GM12878 (cell line): ENCODE data around the gene CLSTN2. TPM values are rescaled to one million over a fixed set of nuclear protein-coding genes. Genes with fewer than 3 reads are reported as not detected.

Source experiments
- ATAC-seq: fragments of 200-7000 bp; cut with Tn5 transposase; 3 replicates; pipeline ENCODE4 v1.9.1; 2020; ENCODE audit warnings: mild to moderate bottlenecking, moderate library complexity
- BruUV-seq: library from RNA; stranded (reverse); fragments of 400-500 nt; replicated peaks from 2 replicates; lab custom pipeline; 2021; lab: Mats Ljungman, UMichigan
- CTCF ChIA-PET: fragments of 300-600 bp; sonication (Branson Sonifier 250); formaldehyde crosslinking; extraction: SDS; loops from one replicate; lab custom pipeline; 2021; ENCODE audit warnings: inconsistent platforms; lab: Yijun Ruan, JAX
- POLR2A ChIA-PET: fragments of 350-600 bp; formaldehyde crosslinking; extraction: SDS; loops from one replicate; lab custom pipeline; 2021; ENCODE audit warnings: inconsistent platforms; lab: Charles Lee
- RAD21 ChIA-PET: fragments of 300-600 bp; sonication (Branson Sonifier 250); formaldehyde crosslinking; loops from one replicate; lab custom pipeline; 2023; ENCODE audit warnings: antibody characterized with exemption; ENCODE audit not compliant: unreplicated experiment; lab: Charles Lee
- SMC1A ChIA-PET: fragments of 300-600 bp; sonication (Branson Sonifier 250); formaldehyde crosslinking; loops from one replicate; lab custom pipeline; 2023; ENCODE audit not compliant: unreplicated experiment, uncharacterized antibody; lab: Charles Lee
- DNase-seq: peaks from one replicate; pipeline ENCODE4 v3.0.0-alpha.2; 2011; ENCODE audit warnings: low read depth, low spot score
- FAIRE-seq: peaks from 3 replicates; lab custom pipeline; 2011; peaks lifted over from hg19 to GRCh38; lab: Jason Lieb, UNC
- H2AFZ ChIP-seq: 2 replicates; pipeline ENCODE4 v1.6.0; 2011; ENCODE audit warnings: low read depth, low read length, control low read depth; ENCODE audit not compliant: control insufficient read depth
- H3K27ac ChIP-seq: 2 replicates; pipeline ENCODE4 v1.5.1; 2011; ENCODE audit warnings: control low read depth; ENCODE audit not compliant: control insufficient read depth, insufficient read depth
- H3K27me3 ChIP-seq, 2 experiments: replicated peaks in 1 of 2; 2 replicates each; pipeline versions ENCODE4 v1.6.0 to v1.6.1; 2011; ENCODE audit warnings: low read length in 1 of 2; ENCODE audit not compliant: control insufficient read depth in 2 of 2, insufficient read depth in 2 of 2
- H3K36me3 ChIP-seq, 2 experiments: 2 replicates each; pipeline ENCODE4 v1.5.1; 2011; ENCODE audit warnings: low read length in 1 of 2; ENCODE audit not compliant: control insufficient read depth in 2 of 2, insufficient read depth in 2 of 2
- H3K4me1 ChIP-seq: 2 replicates; pipeline ENCODE4 v1.6.1; 2011; ENCODE audit warnings: mild to moderate bottlenecking, low read length, moderate library complexity, mixed read lengths; ENCODE audit not compliant: control insufficient read depth, insufficient read depth
- H3K4me2 ChIP-seq: 2 replicates; pipeline ENCODE4 v1.6.0; 2011; ENCODE audit warnings: control low read depth; ENCODE audit not compliant: control insufficient read depth, insufficient read depth
- H3K4me3 ChIP-seq: fragments of 200-600 bp; sonication (generic); 2 replicates; pipeline ENCODE4 v1.5.1; 2016
- H3K79me2 ChIP-seq: 2 replicates; pipeline ENCODE4 v1.6.0; 2011; ENCODE audit warnings: low read length; ENCODE audit not compliant: control insufficient read depth, insufficient read depth
- H3K9ac ChIP-seq: 2 replicates; pipeline ENCODE4 v1.8.0; 2011; ENCODE audit warnings: low read length, control low read depth, mixed read lengths; ENCODE audit not compliant: control insufficient read depth, insufficient read depth
- H3K9me3 ChIP-seq: replicated peaks from 3 replicates; pipeline ENCODE4 v1.5.1; 2011; ENCODE audit warnings: mild to moderate bottlenecking, low read length; ENCODE audit not compliant: control insufficient read depth, insufficient read depth
- H4K20me1 ChIP-seq: 2 replicates; pipeline ENCODE4 v1.6.0; 2011; ENCODE audit not compliant: control insufficient read depth, insufficient read depth
- EED ChIP-seq: sonication (generic); IDR thresholded peaks from 2 replicates; pipeline ENCODE4 v1.6.1; 2016; ENCODE audit warnings: antibody characterized with exemption, low read depth
- HSF1 ChIP-seq: fragments of 150-350 bp; IDR thresholded peaks from 2 replicates; pipeline ENCODE4 v1.6.1; 2014; ENCODE audit warnings: mild to moderate bottlenecking, low read depth, low read length
- KAT2A ChIP-seq: conservative IDR thresholded peaks from 2 replicates; pipeline ENCODE4 v1.6.1; 2011; ENCODE audit warnings: low read depth, low read length; ENCODE audit not compliant: control insufficient read depth
- NFYB ChIP-seq: IDR thresholded peaks from 2 replicates; pipeline ENCODE4 v1.6.1; 2011; ENCODE audit warnings: low read depth, mild to moderate bottlenecking, low read length, improper control_type of control experiment, moderate library complexity; ENCODE audit not compliant: insufficient read depth
- NR2F1 ChIP-seq: fragments of 450-650 bp; conservative IDR thresholded peaks from 2 replicates; pipeline ENCODE4 v1.6.1; 2017; ENCODE audit warnings: mild to moderate bottlenecking
- POLR2AphosphoS2 ChIP-seq: IDR thresholded peaks from 2 replicates; pipeline ENCODE4 v1.6.1; 2011; ENCODE audit warnings: low read depth, mild to moderate bottlenecking, low read length, improper control_type of control experiment, moderate library complexity
- RCOR1 ChIP-seq: conservative IDR thresholded peaks from 2 replicates; pipeline ENCODE4 v1.6.1; 2012; ENCODE audit warnings: low read depth, low read length, improper control_type of control experiment
- SMC3 ChIP-seq: IDR thresholded peaks from 2 replicates; pipeline ENCODE4 v1.6.1; 2011; ENCODE audit warnings: low read length, improper control_type of control experiment, borderline replicate concordance
- SP1 ChIP-seq: IDR thresholded peaks from one replicate; pipeline ENCODE4 v1.6.1; 2011; ENCODE audit warnings: low read depth, low read length
- SUPT20H ChIP-seq: IDR thresholded peaks from 2 replicates; pipeline ENCODE4 v1.6.1; 2011; ENCODE audit warnings: low read depth, mild to moderate bottlenecking, low read length, moderate library complexity, borderline replicate concordance; ENCODE audit not compliant: control insufficient read depth
- TCF7 ChIP-seq: IDR thresholded peaks from 2 replicates; pipeline ENCODE4 v1.6.1; 2014; ENCODE audit warnings: antibody characterized with exemption, borderline replicate concordance
- ZBTB40 ChIP-seq: fragments of 450-650 bp; IDR thresholded peaks from 2 replicates; pipeline ENCODE4 v1.6.1; 2016; ENCODE audit warnings: mild to moderate bottlenecking, moderate library complexity, borderline replicate concordance
- ZNF622 ChIP-seq: fragments of 450-650 bp; IDR thresholded peaks from 2 replicates; pipeline ENCODE4 v1.6.1; 2017; ENCODE audit warnings: mild to moderate bottlenecking, inconsistent platforms
- WGBS: methylation state at CpG from one replicate; pipeline ENCODE4 v1.1.6; 2016; ENCODE audit warnings: low lambda C conversion rate; ENCODE audit not compliant: insufficient replicate concordance, insufficient coverage; ENCODE audit errors: missing lambda C conversion rate; 5-methylcytosine and 5-hydroxymethylcytosine counted together
- in situ Hi-C: fragments of 300-500 bp; cut with MboI; formaldehyde crosslinking; loops from 9 replicates; pipeline ENCODE4 v1.14.3; 2018; ENCODE audit warnings: mixed read lengths
- intact Hi-C: fragments of 100-400 bp; cut with micrococcal nuclease; formaldehyde crosslinking; loops from one replicate; pipeline ENCODE4 v1.14.2; 2022; ENCODE audit not compliant: unreplicated experiment
- polyA plus RNA-seq, 11 experiments: library from polyadenylated mRNA; depleted of rRNA in 4 of 11; unstranded in 6 of 11; stranded (reverse) in 5 of 11; fragments of >200 nt; fragmentation: Nextera tagmentation in 4 of 11; fragmentation: Illumina TruSeq in 1 of 11; extraction: Ambion mirVana in 4 of 11; extraction: Trizol in 1 of 11; gene quantifications; 1 replicate in 1 of 11; 2 replicates in 10 of 11; pipeline versions ENCODE4 v1.2.1 to v1.2.3, GENCODE V29; 2011 to 2016; ENCODE audit warnings: inconsistent platforms in 2 of 11, missing spikeins in 2 of 11, low read depth in 1 of 11
- total RNA-seq, 4 experiments: library from RNA; depleted of rRNA in 3 of 4; stranded (reverse); fragments of >200 nt in 3 of 4; fragmentation: Illumina TruSeq in 1 of 4; extraction: Trizol in 1 of 4; gene quantifications; 2 replicates each; pipeline versions ENCODE4 v1.2.1 to v1.2.3, GENCODE V29; 2013 to 2021

CLSTN2 gene
- total and polyA plus RNA-seq, 10 of the 15 experiments (the other 5 are each of a cell fraction or from before 2014, with no cell fraction given), result under 0.01 to 0.10 (median under 0.01) TPM; not detected in 5

GRCh38 chr3:140576449-140576848, 641.5 kb downstream of the CLSTN2 start:
- ChIA-PET RAD21 (no interaction called here), SMC1A (no interaction called here), CTCF (interaction anchor here (1.5 kb wide), 1 partner anchor 160 kb away, joined by 3 read pairs; no protein-coding TSS in a partner anchor), POLR2A (no interaction called here)
- intact Hi-C loops (no loop called here), in situ Hi-C loops (no loop called here)
- no peak for FAIRE-seq
- H2AFZ ChIP-seq, result no peak overlapping the region
- DNase-seq, result no peak
- H3K4me1 ChIP-seq, result no peaks in the 10 kb centered on the region
- no peaks in the 10 kb centered on the region for H3K9me3 ChIP-seq
- H3K27me3 ChIP-seq, result no peaks in the 10 kb centered on the region; a peak in 2 of 4 replicates
- no peak overlapping the region for H3K9ac ChIP-seq
- no peak overlapping the region for H3K4me3 ChIP-seq
- TF ChIP-seq NFYB (no peak), SUPT20H (no peak), ZNF622 (no peak)
- H3K27ac ChIP-seq, result no peak overlapping the region
- H3K79me2 ChIP-seq, result no peaks in the 10 kb centered on the region
- no peaks in the 10 kb centered on the region for H3K36me3 ChIP-seq
- no peaks in the 10 kb centered on the region for H4K20me1 ChIP-seq
- no TSS peak for BruUV-seq
- H3K4me2 ChIP-seq, result no peak overlapping the region
- 16% methylated on average over 5 of the region's 5 CpGs for WGBS
- no peak for ATAC-seq

- H4K20me1 ChIP-seq, result no peaks in the 10 kb centered on the region
- H3K9ac ChIP-seq, result no peak overlapping the region
- no peaks in the 10 kb centered on the region for H3K79me2 ChIP-seq
- H3K4me3 ChIP-seq, result no peak overlapping the region
- no peak overlapping the region for H2AFZ ChIP-seq
- H3K27me3 ChIP-seq, result no peaks in the 10 kb centered on the region; a peak in 3 of 4 replicates
- ChIA-PET RAD21 (no interaction called here), CTCF (no interaction called here), POLR2A (no interaction called here), SMC1A (interaction anchor here (1.1 kb wide), 1 partner anchor 186 kb away, joined by 3 read pairs; no protein-coding TSS in a partner anchor)
- in situ Hi-C loops (no loop called here), intact Hi-C loops (no loop called here)
- DNase-seq, result no peak
- no peaks in the 10 kb centered on the region for H3K4me1 ChIP-seq
- no peak overlapping the region for H3K4me2 ChIP-seq
- no peaks in the 10 kb centered on the region for H3K9me3 ChIP-seq
- WGBS, result 14% methylated on average over 4 of the region's 4 CpGs
- no peak for ATAC-seq
- no peak for FAIRE-seq
- no peaks in the 10 kb centered on the region for H3K36me3 ChIP-seq
- no TSS peak for BruUV-seq
- no peak overlapping the region for H3K27ac ChIP-seq
- no peak for TF ChIP-seq EED
- TF ChIP-seq NR2F1, result no peak
- TF ChIP-seq HSF1, result no peak
- TF ChIP-seq SP1, result no peak
- TF ChIP-seq POLR2AphosphoS2, result no peak
- no peak for TF ChIP-seq TCF7
- no peak for TF ChIP-seq SMC3
- no peak for TF ChIP-seq ZBTB40
- no peak for TF ChIP-seq RCOR1
- no peak for TF ChIP-seq KAT2A
Observed at GRCh38 chr3:140577911-140578310, 642.9 kb downstream of the CLSTN2 start.
